M059J (cell line): ENCODE results near the gene FAM187B. TPM values are rescaled to one million over a fixed set of nuclear protein-coding genes. Genes with fewer than 3 reads are reported as not detected.

Source experiments
- DNase-seq: peaks from one replicate; pipeline ENCODE4 v3.0.0-alpha.2; 2012; ENCODE audit warnings: low read depth
- total RNA-seq: library from RNA; depleted of rRNA; stranded (reverse); fragments of >200 nt; shearing (Covaris generic); gene quantifications from 2 replicates; pipeline ENCODE4 v1.2.3, GENCODE V29; 2014; rRNA removed

The FAM187B gene
- not detected in 2 replicates for total RNA-seq

DNA sequence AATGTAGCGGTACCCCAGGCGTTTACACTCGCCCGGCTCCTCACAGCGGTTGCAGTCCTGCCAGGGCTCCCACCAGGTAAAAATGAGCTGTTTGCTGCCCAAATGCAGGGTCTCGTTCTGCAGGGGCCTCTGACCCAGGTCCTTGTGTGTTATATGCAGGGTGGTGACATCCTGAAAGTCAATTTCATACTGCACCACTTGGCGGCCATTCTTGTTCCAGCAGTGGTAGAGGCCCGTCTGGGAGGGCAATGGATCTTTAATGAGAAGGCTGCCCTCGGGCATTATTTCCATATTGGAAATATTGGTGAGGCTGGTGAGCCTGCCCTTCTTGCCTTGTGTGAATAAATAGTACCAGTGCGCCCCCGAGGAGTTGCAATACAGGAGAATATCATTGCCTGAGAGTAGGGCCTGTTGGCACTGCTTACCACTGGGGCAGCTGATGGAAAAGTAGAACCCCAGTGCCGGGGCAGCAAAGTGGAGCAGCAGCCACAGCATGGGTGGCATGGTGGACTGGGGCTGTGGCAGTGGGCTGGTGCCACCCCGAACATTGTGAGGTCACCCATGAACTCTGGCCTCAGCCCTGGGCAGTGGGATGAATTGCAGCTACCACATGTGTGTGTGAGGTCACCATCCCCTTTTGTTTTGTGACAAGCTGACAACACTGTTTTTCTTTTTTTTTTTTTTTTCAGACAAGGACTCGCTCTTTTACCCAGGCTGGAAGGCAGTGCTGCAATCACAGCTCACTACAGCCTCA is at the start of gene FAM187B:
FAM187B (minus strand) TSS at position 563 of the 754 bp plus-strand sequence; CDS start at position 504, 59 bp downstream.
- DNase-seq = no peak

- DNase-seq = no peak
Observed at GRCh38 chr19:35276706-35277281, 48.3 kb upstream of the FAM187B start.

DNA sequence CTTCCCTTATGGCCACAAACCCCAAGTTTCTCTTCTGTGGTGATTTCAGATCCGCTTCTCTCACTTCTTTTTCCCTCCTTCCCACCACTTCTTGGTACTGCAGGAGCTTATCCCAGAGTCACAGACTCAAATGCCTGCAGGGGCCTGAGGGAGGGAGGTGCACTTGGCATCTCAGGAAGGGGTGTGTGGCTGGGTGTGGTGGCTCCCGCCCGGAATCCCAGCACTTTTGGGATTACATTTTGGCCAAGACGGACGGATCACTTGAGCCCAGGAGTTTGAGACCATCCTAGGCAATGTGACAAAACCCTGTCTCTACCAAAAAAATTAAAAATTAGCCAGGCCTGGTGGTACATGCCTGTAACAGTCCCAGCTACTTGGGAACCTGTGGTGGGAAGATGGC is 45.8 kb upstream of the FAM187B start:
- no peak for DNase-seq

- no peak for DNase-seq
Observed at GRCh38 chr19:35273686-35274259, 45.2 kb upstream of the FAM187B start.

GRCh38 chr19:35272954-35273649 is 44.6 kb upstream of the FAM187B start:
- DNase-seq = no peak

DNA sequence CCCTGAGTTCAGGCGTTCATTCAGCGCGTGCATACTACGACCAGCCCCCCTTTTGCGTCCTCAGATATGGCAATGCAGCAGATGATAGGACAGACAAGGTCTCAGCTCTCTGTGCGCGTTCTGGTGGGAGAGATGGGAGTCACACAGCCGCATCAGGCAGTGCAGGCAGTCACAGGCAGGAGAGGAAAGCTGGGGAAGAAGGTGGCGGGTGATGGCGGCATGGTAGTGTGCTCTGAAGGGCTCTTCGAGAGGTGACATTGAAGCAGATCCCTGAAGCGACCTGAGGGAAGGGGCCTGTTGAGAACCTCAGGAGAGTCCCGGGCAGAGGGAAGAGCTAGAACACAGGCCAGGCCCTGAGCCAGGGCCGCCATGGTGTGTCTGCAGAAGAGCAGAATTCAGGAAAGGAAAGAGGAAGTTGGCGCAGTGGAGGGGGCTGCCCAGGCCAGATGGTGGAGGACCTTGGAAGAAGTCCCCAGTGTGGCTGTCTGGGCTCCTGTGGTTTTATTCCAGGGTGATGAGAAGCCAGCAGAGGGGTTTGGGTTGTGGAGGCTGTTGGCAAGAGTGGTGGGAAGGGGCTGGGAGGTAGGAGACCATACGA is 43.7 kb upstream of the FAM187B start:
- no peak for DNase-seq

GRCh38 chr19:35271546-35271945 is 43.0 kb upstream of the FAM187B start:
- DNase-seq = no peak

DNA sequence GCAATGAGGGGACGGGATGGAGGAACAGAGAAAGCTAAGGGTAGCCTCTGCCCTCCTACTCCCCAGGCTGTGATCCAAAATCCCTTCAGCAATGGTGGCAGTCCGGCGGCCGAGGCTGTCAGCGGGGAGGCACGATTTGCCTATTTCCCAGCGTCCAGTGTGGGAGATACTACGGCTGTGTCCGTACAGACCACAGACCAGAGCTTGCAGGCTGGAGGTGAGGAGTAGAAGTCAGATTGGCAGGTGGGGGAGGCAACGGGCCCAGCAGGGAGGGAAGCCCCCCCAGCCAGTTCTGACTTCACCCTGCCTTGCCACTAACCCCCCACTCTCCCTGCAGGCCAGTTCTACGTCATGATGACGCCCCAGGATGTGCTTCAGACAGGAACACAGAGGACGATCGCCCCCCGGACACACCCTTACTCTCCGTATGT is 41.9 kb upstream of the FAM187B start:
- DNase-seq = no peak

- DNase-seq = peak; percentile 81
Observed at GRCh38 chr19:35269438-35270117, 41.0 kb upstream of the FAM187B start.

DNA sequence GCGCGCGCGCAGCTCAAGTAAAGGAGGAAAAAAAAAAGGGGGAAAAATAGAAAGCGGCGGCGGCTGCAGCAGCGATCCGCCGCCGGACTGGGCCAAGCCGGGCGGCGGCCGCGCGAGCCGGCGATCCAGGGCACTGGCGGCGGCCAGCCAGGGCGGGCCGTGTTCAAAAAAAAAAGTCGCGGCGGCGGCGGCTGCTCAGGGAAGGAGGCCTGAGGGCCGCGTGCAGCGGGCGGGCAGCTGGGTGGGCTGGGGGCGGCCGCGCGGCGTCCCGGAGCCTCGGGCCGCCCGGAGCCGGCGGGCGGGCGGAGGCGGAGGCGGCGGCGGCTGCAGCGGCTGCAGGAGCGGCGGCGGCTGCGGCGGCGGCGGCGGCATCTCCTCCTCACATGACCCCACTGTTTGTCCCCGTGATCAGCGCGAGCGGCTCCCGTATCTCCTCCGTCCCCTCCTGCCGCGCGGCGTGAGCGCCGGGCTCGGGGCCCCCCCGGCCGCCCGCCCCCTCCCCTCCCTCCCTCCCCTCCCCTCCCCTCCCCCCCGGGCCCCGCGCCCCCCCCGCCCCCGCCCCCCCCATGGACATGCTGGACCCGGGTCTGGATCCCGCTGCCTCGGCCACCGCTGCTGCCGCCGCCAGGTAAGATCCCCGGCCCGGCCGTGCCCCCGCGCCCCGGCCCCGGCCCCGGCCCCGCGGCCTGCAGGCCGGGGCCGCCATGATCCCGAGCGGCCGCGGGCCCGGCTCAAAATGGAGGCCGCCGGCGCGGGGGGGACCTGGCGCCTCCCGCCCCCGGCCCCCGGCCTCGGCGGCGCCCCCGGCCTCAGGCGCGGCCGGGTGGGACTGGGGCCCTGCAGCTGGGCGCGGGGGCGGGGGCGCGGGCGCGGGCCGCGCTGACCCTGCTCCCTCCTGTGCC is 40.2 kb upstream of the FAM187B start, which contains the start of gene USF2:
USF2 (plus strand) TSS at position 427 of the 902 bp plus-strand sequence; CDS start at position 567, 140 bp downstream.
- peak; percentile 78 for DNase-seq

DNA sequence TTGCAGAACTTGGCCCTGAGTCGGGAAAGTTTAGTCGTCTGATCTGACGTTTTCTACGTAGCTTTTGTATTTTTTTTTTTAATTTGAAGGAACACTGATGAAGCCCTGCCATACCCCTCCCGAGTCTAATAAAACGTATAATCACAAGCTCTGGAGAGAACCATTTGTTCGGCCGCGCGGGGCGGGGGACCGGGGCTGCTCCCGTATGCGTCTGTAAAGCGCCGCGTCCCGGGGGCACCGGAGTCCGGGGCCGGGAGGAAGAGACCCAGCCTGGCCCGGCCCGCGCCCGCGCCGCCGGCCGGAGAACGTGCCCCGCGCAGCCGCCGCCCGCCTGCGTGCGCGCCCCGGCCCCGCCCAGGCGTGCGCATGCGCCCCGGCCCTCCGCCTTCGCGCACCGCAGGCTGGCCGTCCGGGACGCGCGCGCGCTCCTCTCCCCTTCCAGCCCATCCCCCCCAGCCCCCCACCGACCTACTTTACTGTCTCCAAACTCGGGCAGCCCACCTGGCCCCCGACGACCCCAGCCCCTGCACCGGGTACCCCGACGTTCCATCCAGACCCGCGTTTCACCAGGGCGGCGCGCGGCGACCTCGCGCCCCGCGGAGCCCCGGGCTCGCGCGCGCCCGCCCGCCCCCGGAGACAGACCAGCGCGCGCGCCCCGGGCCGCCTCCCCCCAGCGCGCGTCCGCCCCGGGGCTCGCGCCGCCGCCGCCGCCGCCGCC is 39.4 kb upstream of the FAM187B start:
- DNase-seq = peak; percentile 58

DNA sequence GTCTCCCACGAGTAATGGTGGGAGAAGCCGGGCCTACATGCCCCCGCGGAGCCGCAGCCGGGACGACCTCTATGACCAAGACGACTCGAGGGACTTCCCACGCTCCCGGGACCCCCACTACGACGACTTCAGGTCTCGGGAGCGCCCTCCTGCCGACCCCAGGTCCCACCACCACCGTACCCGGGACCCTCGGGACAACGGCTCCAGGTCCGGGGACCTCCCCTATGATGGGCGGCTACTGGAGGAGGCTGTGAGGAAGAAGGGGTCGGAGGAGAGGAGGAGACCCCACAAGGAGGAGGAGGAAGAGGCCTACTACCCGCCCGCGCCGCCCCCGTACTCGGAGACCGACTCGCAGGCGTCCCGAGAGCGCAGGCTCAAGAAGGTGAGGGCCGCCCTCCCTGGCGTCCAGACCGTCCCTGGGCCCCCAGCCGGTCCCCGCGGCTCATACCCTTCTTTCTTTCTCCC is 38.8 kb upstream of the FAM187B start:
- peak; percentile 40 for DNase-seq

DNA sequence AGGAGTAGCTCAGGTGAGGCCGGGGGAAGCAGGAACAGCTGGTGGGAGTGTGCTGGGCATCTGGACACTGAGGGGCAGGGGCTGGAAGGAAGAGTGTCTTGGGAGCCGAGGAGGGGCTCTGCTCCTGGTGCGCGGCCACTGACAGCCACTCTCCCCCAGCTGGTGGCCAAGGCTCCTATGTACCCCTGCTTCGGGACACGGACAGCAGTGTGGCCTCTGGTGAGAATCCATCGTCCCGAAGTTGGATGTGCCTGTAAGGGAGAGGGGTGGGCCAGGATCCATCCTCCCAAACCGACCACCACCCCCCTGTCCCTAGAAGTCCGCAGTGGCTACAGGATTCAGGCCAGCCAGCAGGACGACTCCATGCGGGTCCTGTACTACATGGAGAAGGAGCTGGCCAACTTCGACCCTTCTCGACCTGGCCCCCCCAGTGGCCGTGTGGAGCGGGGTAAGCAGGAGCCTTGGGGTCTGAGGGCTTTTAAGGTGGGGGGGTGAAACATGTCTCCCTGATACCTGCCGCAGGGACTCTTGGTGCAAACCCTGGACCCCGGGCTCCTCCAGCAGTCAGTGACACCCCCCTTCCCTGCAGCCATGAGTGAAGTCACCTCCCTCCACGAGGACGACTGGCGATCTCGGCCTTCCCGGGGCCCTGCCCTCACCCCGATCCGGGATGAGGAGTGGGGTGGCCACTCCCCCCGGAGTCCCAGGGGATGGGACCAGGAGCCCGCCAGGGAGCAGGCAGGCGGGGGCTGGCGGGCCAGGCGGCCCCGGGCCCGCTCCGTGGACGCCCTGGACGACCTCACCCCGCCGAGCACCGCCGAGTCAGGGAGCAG is 38.2 kb upstream of the FAM187B start:
- no peak for DNase-seq

- no peak for DNase-seq
Observed at GRCh38 chr19:35265900-35266519, 37.5 kb upstream of the FAM187B start.

DNA sequence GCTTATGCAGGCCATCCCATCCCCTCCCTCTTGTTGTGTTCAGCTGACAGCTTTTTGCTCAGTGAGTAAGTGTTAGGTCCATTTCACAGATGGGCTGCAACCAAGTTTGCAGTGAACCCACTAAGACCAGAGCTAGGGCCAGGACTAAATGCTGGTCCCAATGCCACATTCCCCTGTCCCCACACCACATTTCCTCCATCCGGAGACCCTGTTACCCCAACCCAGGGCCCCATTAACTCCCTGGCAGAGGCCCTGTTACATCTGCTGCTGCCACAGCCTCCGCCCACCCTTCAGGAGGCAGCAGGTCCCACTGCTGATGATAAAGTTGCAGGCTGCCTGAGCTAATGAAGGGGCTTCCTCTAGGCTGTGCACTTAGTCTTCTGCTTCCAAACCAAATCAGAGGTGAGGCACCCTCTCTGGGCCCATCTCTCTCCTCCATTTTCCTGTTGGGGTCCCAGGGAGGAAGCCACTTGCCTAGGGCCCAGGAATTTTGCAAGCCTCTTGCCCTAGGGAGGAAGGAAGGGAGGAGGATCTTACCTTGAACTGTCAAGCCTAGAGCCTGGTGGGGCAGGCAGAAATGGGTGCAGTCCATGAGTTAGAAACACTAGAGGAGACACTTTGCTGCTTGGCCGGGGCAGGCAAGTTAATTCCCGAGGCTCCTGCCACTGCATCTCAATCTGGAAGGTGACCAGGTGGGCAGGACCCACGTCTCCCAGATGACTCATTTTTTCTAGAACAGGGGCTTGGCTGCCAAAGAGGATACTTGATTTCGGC is 36.8 kb upstream of the FAM187B start:
- peak; percentile 25 for DNase-seq

DNA sequence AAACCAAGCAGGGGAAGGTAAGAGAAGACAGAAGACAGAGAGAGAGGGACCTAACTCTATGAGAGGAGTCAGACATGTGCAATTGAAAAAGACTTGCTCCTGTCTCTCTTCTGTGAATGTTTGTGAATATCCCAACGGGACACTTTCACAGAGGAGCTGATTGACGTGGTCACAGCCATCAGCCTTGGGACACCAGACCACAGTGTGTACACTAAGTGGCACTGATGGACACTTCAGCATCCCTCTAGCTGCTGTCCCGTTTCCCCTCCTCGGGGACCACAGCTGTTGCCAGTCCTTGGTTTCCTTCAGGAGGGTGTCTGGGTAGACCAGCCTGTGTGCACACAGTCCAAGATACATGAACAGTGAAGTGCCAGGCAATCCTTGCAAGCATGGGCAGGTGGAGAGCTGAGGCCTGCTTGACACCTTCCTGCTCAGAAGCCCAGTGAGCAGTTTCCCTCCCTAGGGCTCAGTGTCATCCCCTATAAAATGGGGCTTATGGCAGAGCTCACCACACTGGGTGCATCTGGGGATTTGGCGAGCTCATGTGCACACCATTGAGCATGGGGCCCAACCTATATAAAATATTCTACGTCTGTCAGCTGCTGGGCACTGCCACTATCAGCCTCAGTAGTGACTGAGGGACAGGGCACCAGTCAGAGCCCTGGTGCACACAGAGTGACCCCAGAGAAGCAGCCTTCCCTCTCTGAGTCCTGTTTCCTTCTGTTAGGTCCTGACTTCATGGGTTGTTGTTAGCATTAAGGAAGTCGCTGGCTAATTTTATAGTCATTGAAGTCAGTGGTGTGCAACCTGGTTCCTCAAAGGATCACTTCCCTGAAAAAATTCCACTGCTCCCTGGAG is 36.0 kb upstream of the FAM187B start:
- DNase-seq = no peak
